HG03457 (cell line): ENCODE results near the gene COL15A1.

Experiments used
- ATAC-seq: cut with Tn5 transposase; IDR thresholded peaks from one replicate; pipeline ENCODE4 v1.9.1; 2021; ENCODE audit warnings: moderate number of reproducible peaks; ENCODE audit not compliant: unreplicated experiment

The COL15A1 gene

GRCh38 chr9:99051851-99052250 lies 108.1 kb downstream of the COL15A1 start:
- no peak for ATAC-seq

GRCh38 chr9:99052815-99053715 lies 109.4 kb downstream of the COL15A1 start:
- ATAC-seq, result no peak

GRCh38 chr9:99054581-99054980 lies 110.9 kb downstream of the COL15A1 start:
- no peak for ATAC-seq

- ATAC-seq, result no peak
Observed at GRCh38 chr9:99055384-99055783, 111.7 kb downstream of the COL15A1 start.

- no peak for ATAC-seq
Observed at GRCh38 chr9:99056186-99056585, 112.5 kb downstream of the COL15A1 start.

GRCh38 chr9:99056886-99057664 lies 113.4 kb downstream of the COL15A1 start:
- no peak for ATAC-seq

GRCh38 chr9:99057665-99058625 lies 114.2 kb downstream of the COL15A1 start:
- ATAC-seq, result peak; percentile 65

GRCh38 chr9:99058964-99059921 lies 115.5 kb downstream of the COL15A1 start:
- ATAC-seq, result peak; percentile 43

GRCh38 chr9:99060621-99061020 lies 116.9 kb downstream of the COL15A1 start:
- ATAC-seq, result no peak

- ATAC-seq, result no peak
Observed at GRCh38 chr9:99062549-99062948, 118.8 kb downstream of the COL15A1 start.

GRCh38 chr9:99063522-99063921 lies 119.8 kb downstream of the COL15A1 start:
- ATAC-seq, result no peak

GRCh38 chr9:99066571-99066970 lies 122.9 kb downstream of the COL15A1 start:
- ATAC-seq, result no peak

- ATAC-seq, result no peak
Observed at GRCh38 chr9:99069075-99069474, 125.4 kb downstream of the COL15A1 start.

- no peak for ATAC-seq
Observed at GRCh38 chr9:99069546-99069945, 125.8 kb downstream of the COL15A1 start.

- ATAC-seq, result no peak
Observed at GRCh38 chr9:99070681-99071080, 127.0 kb downstream of the COL15A1 start.

- ATAC-seq, result no peak
Observed at GRCh38 chr9:99071313-99072039, 127.8 kb downstream of the COL15A1 start.

GRCh38 chr9:99072040-99072394 lies 128.3 kb downstream of the COL15A1 start:
- no peak for ATAC-seq

- no peak for ATAC-seq
Observed at GRCh38 chr9:99073347-99073746, 129.6 kb downstream of the COL15A1 start.
